Measurements from ENCODE around the gene RAB1B.

Gene RAB1B

DNA sequence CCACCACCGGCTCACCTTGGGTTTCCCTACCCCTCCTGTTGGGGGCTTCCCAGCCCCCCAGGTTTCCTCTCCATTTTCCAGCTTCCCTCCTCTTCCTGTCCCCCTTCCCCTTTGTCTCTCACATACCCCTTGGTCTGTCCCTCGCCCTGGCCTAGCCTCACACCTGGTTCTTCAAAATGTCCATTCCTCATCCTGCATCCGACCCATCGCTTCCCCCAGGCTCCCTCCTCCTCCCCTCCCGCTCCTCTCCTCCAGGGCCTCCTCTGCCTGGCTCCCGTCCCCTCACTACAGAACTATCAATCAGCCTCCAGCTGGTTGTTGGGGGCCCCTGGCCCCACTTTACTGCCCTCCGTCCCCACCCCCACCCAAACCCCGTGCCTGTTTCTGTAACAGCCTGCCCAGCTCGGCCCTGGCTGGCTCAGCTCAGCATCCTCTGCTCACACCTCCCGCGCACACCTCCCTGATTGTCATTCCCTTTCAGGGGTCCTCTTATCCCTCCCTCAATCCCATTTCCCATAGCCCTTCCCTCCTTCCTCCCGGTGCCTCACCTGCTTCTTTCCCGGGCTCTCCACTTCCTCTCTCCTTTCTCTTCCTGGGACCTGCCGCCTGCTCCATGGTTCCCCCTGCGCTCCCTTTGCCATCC is 10.8 kb downstream of the RAB1B start:
- no peak overlapping the region for H4K8ac ChIP-seq (ENCODE audit: low read depth, low read length)
- no peak overlapping the region for H2AFZ ChIP-seq (ENCODE audit: low read length)
- DNase-seq (ENCODE audit: low spot score) = no peak
- H3K4me2 ChIP-seq (ENCODE audit: insufficient read depth, low read length, poor library complexity, severe bottlenecking) = peak overlapping the region; percentile 99
- peak overlapping the region; percentile 91 for H2BK15ac ChIP-seq (ENCODE audit: low read length)
- peak overlapping the region; percentile 61 for H2AK5ac ChIP-seq (ENCODE audit: low read depth, low read length)
- H2BK12ac ChIP-seq (ENCODE audit: low read length) = peak overlapping the region; percentile 10
- H3K9ac ChIP-seq (ENCODE audit: low read depth, low read length, poor library complexity) = no peak overlapping the region
- H4K91ac ChIP-seq (ENCODE audit: low read depth, low read length, poor library complexity) = no peak overlapping the region
- H3K14ac ChIP-seq (ENCODE audit: low read length) = peak overlapping the region; percentile 8
- no peaks in the 10 kb centered on the region for H3K9me3 ChIP-seq (replicated peaks in 1 of 2; ENCODE audit: control insufficient read depth in 2 of 2, insufficient read depth in 1 of 2, low read depth in 1 of 2, low read length in 2 of 2)
- WGBS, 2 donors (ENCODE audit: extremely low coverage in 2 of 2, insufficient read length in 2 of 2, insufficient replicate concordance in 1 of 2) = no CpG with 5 or more reads among the region's 15 CpGs
- H3K79me1 ChIP-seq (ENCODE audit: low read depth, low read length) = peaks cover 2% of the 10 kb centered on the region
- H3K23ac ChIP-seq (ENCODE audit: low read depth, low read length, poor library complexity) = no peak overlapping the region
- H2BK5ac ChIP-seq (ENCODE audit: low read length) = peak overlapping the region; percentile 66
- peaks cover 30 to 45% of the 10 kb centered on the region in 2 donors for H3K4me1 ChIP-seq (ENCODE audit: control insufficient read depth in 2 of 2, insufficient read depth in 1 of 2, low read depth in 1 of 2, low read length in 2 of 2)
- peak overlapping the region; percentile 2 to 75 for H3K4me3 ChIP-seq (ENCODE audit: low read length in 2 of 2)
- H3K18ac ChIP-seq (ENCODE audit: low read length) = no peak overlapping the region
- H3K27ac ChIP-seq (replicated peaks; ENCODE audit: low read length) = no peak overlapping the region
- H3K36me3 ChIP-seq (replicated peaks in 1 of 2; ENCODE audit: control insufficient read depth in 2 of 2, insufficient read depth in 2 of 2, low read length in 2 of 2) = peaks cover 18 to 52% of the 10 kb centered on the region in 2 donors
- no peak overlapping the region for H3K4ac ChIP-seq (ENCODE audit: low read length)
- H2BK120ac ChIP-seq (ENCODE audit: low read depth, low read length) = no peak overlapping the region
- no peaks in the 10 kb centered on the region for H3K27me3 ChIP-seq (ENCODE audit: control insufficient read depth in 3 of 3, insufficient read depth in 3 of 3, low read depth in 1 of 3, low read length in 3 of 3)

DNA sequence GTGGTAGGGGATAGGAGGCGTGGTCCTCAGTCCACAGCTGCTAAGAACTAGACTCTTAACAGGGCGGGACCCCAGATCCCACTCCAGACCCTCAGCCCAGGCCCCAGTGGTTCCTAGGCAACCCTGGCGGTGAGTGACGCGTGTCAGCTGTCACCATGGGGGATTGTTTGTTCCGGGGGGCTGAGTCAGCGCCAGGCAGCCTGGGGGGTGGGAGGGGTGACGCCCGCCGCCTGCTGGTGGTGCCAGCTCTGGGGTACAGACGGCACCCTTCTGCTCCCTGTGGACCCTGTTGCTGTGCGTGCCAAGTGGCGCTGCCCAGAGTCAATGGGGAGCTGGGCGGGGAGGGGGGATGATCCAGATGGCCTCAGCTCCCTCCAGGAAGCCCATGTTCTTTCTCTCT is 12.0 kb downstream of the RAB1B start:
- no peak overlapping the region for H3K9ac ChIP-seq (ENCODE audit: low read depth, low read length, poor library complexity)
- no CpG with 5 or more reads among the region's 14 CpGs for WGBS, 2 donors (ENCODE audit: extremely low coverage in 2 of 2, insufficient read length in 2 of 2, insufficient replicate concordance in 1 of 2)
- H2AFZ ChIP-seq (ENCODE audit: low read length) = no peak overlapping the region
- H3K4ac ChIP-seq (ENCODE audit: low read length) = no peak overlapping the region
- H2BK5ac ChIP-seq (ENCODE audit: low read length) = no peak overlapping the region
- H2BK12ac ChIP-seq (ENCODE audit: low read length) = no peak overlapping the region
- H2BK15ac ChIP-seq (ENCODE audit: low read length) = no peak overlapping the region
- peak overlapping the region; percentile 68 for H2AK5ac ChIP-seq (ENCODE audit: low read depth, low read length)
- H3K4me3 ChIP-seq (ENCODE audit: low read length in 2 of 2) = no peak overlapping the region
- DNase-seq (ENCODE audit: low spot score) = no peak
- no peak overlapping the region for H3K18ac ChIP-seq (ENCODE audit: low read length)
- H3K27me3 ChIP-seq (ENCODE audit: control insufficient read depth in 3 of 3, insufficient read depth in 3 of 3, low read depth in 1 of 3, low read length in 3 of 3) = no peaks in the 10 kb centered on the region
- H3K36me3 ChIP-seq (replicated peaks in 1 of 2; ENCODE audit: control insufficient read depth in 2 of 2, insufficient read depth in 2 of 2, low read length in 2 of 2) = peaks cover 16 to 53% of the 10 kb centered on the region in 2 donors
- H3K14ac ChIP-seq (ENCODE audit: low read length) = no peak overlapping the region
- no peak overlapping the region for H3K23ac ChIP-seq (ENCODE audit: low read depth, low read length, poor library complexity)
- no peak overlapping the region for H2BK120ac ChIP-seq (ENCODE audit: low read depth, low read length)
- H3K9me3 ChIP-seq (replicated peaks in 1 of 2; ENCODE audit: control insufficient read depth in 2 of 2, insufficient read depth in 1 of 2, low read depth in 1 of 2, low read length in 2 of 2) = no peaks in the 10 kb centered on the region
- peaks cover 2% of the 10 kb centered on the region for H3K79me1 ChIP-seq (ENCODE audit: low read depth, low read length)
- H4K91ac ChIP-seq (ENCODE audit: low read depth, low read length, poor library complexity) = no peak overlapping the region
- H4K8ac ChIP-seq (ENCODE audit: low read depth, low read length) = no peak overlapping the region
- H3K27ac ChIP-seq (replicated peaks; ENCODE audit: low read length) = no peak overlapping the region
- H3K4me1 ChIP-seq (ENCODE audit: control insufficient read depth in 2 of 2, insufficient read depth in 1 of 2, low read depth in 1 of 2, low read length in 2 of 2) = peaks cover 30 to 45% of the 10 kb centered on the region in 2 donors
- no peak overlapping the region for H3K4me2 ChIP-seq (ENCODE audit: insufficient read depth, low read length, poor library complexity, severe bottlenecking)

DNA sequence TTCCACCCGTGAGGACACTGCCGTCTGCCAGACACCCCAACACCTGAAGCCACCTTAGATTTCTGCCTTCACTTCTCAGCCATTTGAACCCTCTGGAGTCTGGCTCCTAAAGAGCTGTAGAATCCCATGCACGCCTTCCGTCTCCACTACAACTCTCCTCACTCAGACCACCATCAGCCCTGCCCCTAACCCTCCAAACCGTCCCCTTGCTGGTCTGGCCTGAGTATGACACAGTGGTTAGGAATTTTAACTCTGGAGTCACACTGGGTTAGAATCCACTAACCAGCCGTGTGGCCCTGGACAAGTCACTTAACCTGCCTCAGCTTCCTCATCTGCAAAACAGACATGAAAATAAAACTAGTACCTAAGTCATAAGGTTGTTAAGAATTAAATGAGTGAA is 12.6 kb downstream of the RAB1B start:
- Histone ChIP-seq H3K36me3 (replicated peaks in 1 of 2; ENCODE audit: control insufficient read depth in 2 of 2, insufficient read depth in 2 of 2, low read length in 2 of 2) (peaks cover 18 to 53% of the 10 kb centered on the region in 2 donors), H3K18ac (ENCODE audit: low read length) (no peak overlapping the region), H3K4me1 (ENCODE audit: control insufficient read depth in 2 of 2, insufficient read depth in 1 of 2, low read depth in 1 of 2, low read length in 2 of 2) (peaks cover 30 to 45% of the 10 kb centered on the region in 2 donors), H3K9ac (ENCODE audit: low read depth, low read length, poor library complexity) (no peak overlapping the region), H2AFZ (ENCODE audit: low read length) (no peak overlapping the region), H3K27ac (replicated peaks; ENCODE audit: low read length) (no peak overlapping the region), H2BK15ac (ENCODE audit: low read length) (no peak overlapping the region), H3K4me2 (ENCODE audit: insufficient read depth, low read length, poor library complexity, severe bottlenecking) (no peak overlapping the region), H3K23ac (ENCODE audit: low read depth, low read length, poor library complexity) (no peak overlapping the region), H3K4ac (ENCODE audit: low read length) (no peak overlapping the region), H2BK120ac (ENCODE audit: low read depth, low read length) (no peak overlapping the region), H2BK12ac (ENCODE audit: low read length) (no peak overlapping the region), H4K8ac (ENCODE audit: low read depth, low read length) (no peak overlapping the region), H3K14ac (ENCODE audit: low read length) (no peak overlapping the region), H2AK5ac (ENCODE audit: low read depth, low read length) (peak overlapping the region; percentile 68), H3K9me3 (replicated peaks in 1 of 2; ENCODE audit: control insufficient read depth in 2 of 2, insufficient read depth in 1 of 2, low read depth in 1 of 2, low read length in 2 of 2) (no peaks in the 10 kb centered on the region), H3K27me3 (ENCODE audit: control insufficient read depth in 3 of 3, insufficient read depth in 3 of 3, low read depth in 1 of 3, low read length in 3 of 3) (no peaks in the 10 kb centered on the region), H2BK5ac (ENCODE audit: low read length) (no peak overlapping the region), H4K91ac (ENCODE audit: low read depth, low read length, poor library complexity) (no peak overlapping the region), H3K4me3 (ENCODE audit: low read length in 2 of 2) (no peak overlapping the region), H3K79me1 (ENCODE audit: low read depth, low read length) (peaks cover 2% of the 10 kb centered on the region)
- no peak for DNase-seq (ENCODE audit: low spot score)
- WGBS, 2 donors (ENCODE audit: extremely low coverage in 2 of 2, insufficient read length in 2 of 2, insufficient replicate concordance in 1 of 2) = no CpG with 5 or more reads among the region's 6 CpGs

DNA sequence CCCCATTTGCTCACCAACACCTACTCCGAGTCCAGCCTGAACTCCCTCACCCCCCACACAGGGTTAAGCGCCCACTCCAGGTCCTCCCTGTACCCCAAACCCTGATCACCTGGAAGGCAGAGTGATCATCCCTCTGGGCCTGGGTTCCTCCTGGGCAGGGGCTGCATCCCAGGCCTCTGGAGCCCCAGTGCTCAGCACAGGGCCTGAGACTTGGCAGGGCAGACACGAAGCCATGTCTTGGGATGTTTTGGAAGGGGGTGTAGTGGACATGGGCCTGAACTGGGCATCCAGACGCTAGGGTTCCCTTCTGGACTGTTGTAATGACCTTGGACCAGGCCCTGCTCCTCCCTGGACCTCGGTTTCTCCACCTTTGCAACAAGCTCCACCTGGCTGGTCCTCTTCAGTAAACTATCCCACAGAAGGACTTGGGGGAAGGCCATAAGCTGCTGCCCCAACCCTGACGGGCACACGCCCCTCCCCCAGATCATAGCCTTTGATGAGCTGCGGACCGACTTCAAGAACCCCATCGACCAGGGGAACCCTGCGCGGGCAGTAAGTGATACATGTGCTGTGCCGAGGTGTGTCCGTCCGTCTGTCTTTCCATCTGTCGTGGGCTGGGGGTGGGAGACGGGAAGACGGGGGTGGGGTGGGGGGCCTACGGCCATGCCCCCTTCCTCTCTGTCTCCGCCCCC is 13.5 kb downstream of the RAB1B start:
- no peak overlapping the region for H3K4ac ChIP-seq (ENCODE audit: low read length)
- H3K27ac ChIP-seq (replicated peaks; ENCODE audit: low read length) = peak overlapping the region; percentile 49
- no peak overlapping the region for H2BK5ac ChIP-seq (ENCODE audit: low read length)
- H4K91ac ChIP-seq (ENCODE audit: low read depth, low read length, poor library complexity) = no peak overlapping the region
- H3K36me3 ChIP-seq (replicated peaks in 1 of 2; ENCODE audit: control insufficient read depth in 2 of 2, insufficient read depth in 2 of 2, low read length in 2 of 2) = peaks cover 21 to 53% of the 10 kb centered on the region in 2 donors
- no peak overlapping the region for H2BK12ac ChIP-seq (ENCODE audit: low read length)
- no peak overlapping the region for H4K8ac ChIP-seq (ENCODE audit: low read depth, low read length)
- H2AK5ac ChIP-seq (ENCODE audit: low read depth, low read length) = peak overlapping the region; percentile 6
- H2AFZ ChIP-seq (ENCODE audit: low read length) = no peak overlapping the region
- no peak overlapping the region for H3K14ac ChIP-seq (ENCODE audit: low read length)
- no peaks in the 10 kb centered on the region for H3K27me3 ChIP-seq (ENCODE audit: control insufficient read depth in 3 of 3, insufficient read depth in 3 of 3, low read depth in 1 of 3, low read length in 3 of 3)
- H2BK15ac ChIP-seq (ENCODE audit: low read length) = peak overlapping the region; percentile 27
- no peak overlapping the region for H3K9ac ChIP-seq (ENCODE audit: low read depth, low read length, poor library complexity)
- no peak for DNase-seq (ENCODE audit: low spot score)
- H3K4me2 ChIP-seq (ENCODE audit: insufficient read depth, low read length, poor library complexity, severe bottlenecking) = no peak overlapping the region
- WGBS, 2 donors (ENCODE audit: extremely low coverage in 2 of 2, insufficient read length in 2 of 2, insufficient replicate concordance in 1 of 2) = no CpG with 5 or more reads among the region's 20 CpGs
- H3K9me3 ChIP-seq (replicated peaks in 1 of 2; ENCODE audit: control insufficient read depth in 2 of 2, insufficient read depth in 1 of 2, low read depth in 1 of 2, low read length in 2 of 2) = no peaks in the 10 kb centered on the region
- peaks cover 4% of the 10 kb centered on the region for H3K79me1 ChIP-seq (ENCODE audit: low read depth, low read length)
- no peak overlapping the region for H2BK120ac ChIP-seq (ENCODE audit: low read depth, low read length)
- no peak overlapping the region for H3K4me3 ChIP-seq (ENCODE audit: low read length in 2 of 2)
- H3K4me1 ChIP-seq (ENCODE audit: control insufficient read depth in 2 of 2, insufficient read depth in 1 of 2, low read depth in 1 of 2, low read length in 2 of 2) = peaks cover 30 to 45% of the 10 kb centered on the region in 2 donors
- H3K23ac ChIP-seq (ENCODE audit: low read depth, low read length, poor library complexity) = peak overlapping the region; percentile 0
- H3K18ac ChIP-seq (ENCODE audit: low read length) = peak overlapping the region; percentile 5

All from neuronal stem cell (in vitro differentiated cells).